HCT116 (cell line): ENCODE measurements around the gene ATRN. TPM values are rescaled to one million over a fixed set of nuclear protein-coding genes. Genes with fewer than 3 reads are reported as not detected.

ENCODE experiments used
- ATAC-seq: fragments of 200-7000 bp; cut with Tn5 transposase; 2 replicates; pipeline ENCODE4 v1.9.1; 2020; ENCODE audit warnings: mild to moderate bottlenecking, moderate library complexity
- BruUV-seq: library from RNA; stranded (reverse); fragments of 400-500 nt; replicated peaks from 2 replicates; lab custom pipeline; 2021; lab: Mats Ljungman, UMichigan
- CTCF ChIA-PET: fragments of 300-600 bp; sonication (Branson Sonifier 250); formaldehyde crosslinking; loops from one replicate; lab custom pipeline; 2021; ENCODE audit warnings: antibody characterized with exemption; lab: Charles Lee
- POLR2A ChIA-PET: fragments of 300-600, 350-600 bp; sonication (Branson Sonifier 250); formaldehyde crosslinking; loops from one replicate; lab custom pipeline; 2021; ENCODE audit warnings: antibody characterized with exemption; lab: Charles Lee
- RAD21 ChIA-PET, 2 experiments: fragments of 300-600 bp; sonication (Branson Sonifier 250); formaldehyde crosslinking; loops; one replicate each; lab custom pipeline; 2023; ENCODE audit warnings: low total read pairs in 2 of 2; ENCODE audit not compliant: uncharacterized antibody in 2 of 2, unreplicated experiment in 2 of 2, low non-redundant PET in 1 of 2; lab: Charles Lee
- DNase-seq: peaks from one replicate; pipeline ENCODE4 v3.0.0-alpha.2; 2010; ENCODE audit warnings: low read depth, low spot score
- H2AFZ ChIP-seq: fragments of 200-600 bp; shearing (Covaris generic), sonication (generic); 2 replicates; pipeline ENCODE4 v1.6.1; 2017; ENCODE audit warnings: low read depth, mixed run types, mixed read lengths, antibody characterized with exemption, low read length; ENCODE audit not compliant: poor library complexity, severe bottlenecking
- H3K27ac ChIP-seq: 2 replicates; pipeline ENCODE4 v1.5.1; 2012; ENCODE audit warnings: low read depth, low read length
- H3K27me3 ChIP-seq: fragments of 200-600 bp; sonication (generic); 2 replicates; pipeline ENCODE4 v1.6.1; 2016; ENCODE audit warnings: mixed run types, low read length, mixed read lengths; ENCODE audit not compliant: insufficient read depth
- H3K36me3 ChIP-seq, 2 experiments: fragments of 200-500 bp in 1 of 2; fragments of 200-600 bp in 1 of 2; sonication (Bioruptor generic) in 1 of 2; sonication (generic) in 1 of 2; 2 replicates each; pipeline versions ENCODE4 v1.5.1 to v1.6.1; 2014 to 2016; ENCODE audit warnings: low read length in 2 of 2, inconsistent platforms in 1 of 2, mixed read lengths in 1 of 2, mixed run types in 1 of 2; ENCODE audit not compliant: insufficient read depth in 2 of 2, control insufficient read depth in 1 of 2
- H3K4me1 ChIP-seq, 2 experiments: fragments of 200-600 bp in 1 of 2; sonication (generic) in 1 of 2; 2 replicates each; pipeline versions ENCODE4 v1.5.1 to v1.6.1; 2012 to 2017; ENCODE audit warnings: low read length in 2 of 2, inconsistent platforms in 1 of 2, mild to moderate bottlenecking in 1 of 2, mixed read lengths in 1 of 2, mixed run types in 1 of 2, moderate library complexity in 1 of 2; ENCODE audit not compliant: insufficient read depth in 2 of 2, control insufficient read depth in 1 of 2
- H3K4me2 ChIP-seq: fragments of 200-600 bp; sonication (generic); 2 replicates; pipeline ENCODE4 v1.6.1; 2017; ENCODE audit warnings: mixed run types, low read length, mixed read lengths
- H3K4me3 ChIP-seq, 2 experiments: fragments of 200-600 bp in 1 of 2; sonication (generic) in 1 of 2; replicated peaks in 1 of 2; 2 replicates each; pipeline ENCODE4 v1.5.1; 2011 to 2016; ENCODE audit warnings: low read length in 2 of 2, control low read depth in 1 of 2, low read depth in 1 of 2, mild to moderate bottlenecking in 1 of 2, mixed read lengths in 1 of 2, mixed run types in 1 of 2
- H3K79me2 ChIP-seq: fragments of 200-600 bp; sonication (generic); 2 replicates; pipeline ENCODE4 v1.6.1; 2017; ENCODE audit warnings: mild to moderate bottlenecking, mixed run types, low read length, moderate library complexity, mixed read lengths; ENCODE audit not compliant: insufficient read depth
- H3K9ac ChIP-seq: fragments of 200-600 bp; sonication (generic); 2 replicates; pipeline ENCODE4 v1.6.1; 2016; ENCODE audit warnings: low read length, mixed read lengths
- H3K9me2 ChIP-seq: fragments of 200-600 bp; sonication (generic), shearing (Covaris generic); 2 replicates; pipeline ENCODE4 v1.6.1; 2017; ENCODE audit warnings: mixed run types, mild to moderate bottlenecking, moderate library complexity; ENCODE audit not compliant: insufficient read depth
- H3K9me3 ChIP-seq, 2 experiments: fragments of 200-500 bp in 1 of 2; fragments of 200-600 bp in 1 of 2; sonication (Bioruptor generic) in 1 of 2; sonication (generic) in 1 of 2; 2 replicates each; pipeline ENCODE4 v1.6.1; 2014 to 2017; ENCODE audit warnings: low read length in 2 of 2, mixed read lengths in 2 of 2, inconsistent platforms in 1 of 2, low read depth in 1 of 2, mild to moderate bottlenecking in 1 of 2, mixed run types in 1 of 2, moderate library complexity in 1 of 2; ENCODE audit not compliant: control insufficient read depth in 1 of 2, insufficient read depth in 1 of 2
- H4K20me1 ChIP-seq: fragments of 200-600 bp; sonication (generic), shearing (Covaris generic); 2 replicates; pipeline ENCODE4 v1.6.1; 2017; ENCODE audit warnings: mixed run types, mild to moderate bottlenecking, moderate library complexity; ENCODE audit not compliant: insufficient read depth
- ATF3 ChIP-seq: IDR thresholded peaks from 2 replicates; pipeline ENCODE4 v1.6.1; 2012
- CBX3 ChIP-seq: IDR thresholded peaks from 2 replicates; pipeline ENCODE4 v1.6.1; 2012; ENCODE audit warnings: low read depth
- CEBPB ChIP-seq: IDR thresholded peaks from 2 replicates; pipeline ENCODE4 v1.6.1; 2012; ENCODE audit warnings: low read depth
- EGR1 ChIP-seq: IDR thresholded peaks from 2 replicates; pipeline ENCODE4 v1.6.1; 2012; ENCODE audit warnings: low read depth
- FOSL1 ChIP-seq: IDR thresholded peaks from 2 replicates; pipeline ENCODE4 v1.6.1; 2012; ENCODE audit warnings: low read depth
- POLR2A ChIP-seq: IDR thresholded peaks from 2 replicates; pipeline ENCODE4 v1.7.0; 2011; ENCODE audit warnings: borderline replicate concordance; ENCODE audit not compliant: insufficient read depth, insufficient read length; ENCODE audit errors: extremely low read depth
- POLR2AphosphoS5 ChIP-seq: IDR thresholded peaks from 2 replicates; pipeline ENCODE4 v1.6.1; 2011; ENCODE audit warnings: mild to moderate bottlenecking, low read depth, low read length, moderate library complexity
- RAD21 ChIP-seq: IDR thresholded peaks from 2 replicates; pipeline ENCODE4 v1.6.1; 2012; ENCODE audit warnings: low read depth, mild to moderate bottlenecking
- REST ChIP-seq: IDR thresholded peaks from 2 replicates; pipeline ENCODE4 v1.6.1; 2012; ENCODE audit warnings: low read depth
- SIN3A ChIP-seq: IDR thresholded peaks from 2 replicates; pipeline ENCODE4 v1.6.1; 2012; ENCODE audit warnings: low read depth
- intact Hi-C: fragments of 100-400 bp; cut with micrococcal nuclease; formaldehyde crosslinking; loops from 2 replicates; pipeline ENCODE4 v1.10.0; 2022
- total RNA-seq: library from RNA; stranded (reverse); gene quantifications from one replicate; pipeline ENCODE4 v1.2.1, GENCODE V29; 2021; ENCODE audit not compliant: unreplicated experiment
- TF ChIP-seq, protein P1 (sequence below), 3 experiments: fragments of 200-600 bp in 1 of 3; sonication (generic) in 1 of 3; IDR thresholded peaks in 2 of 3; conservative IDR thresholded peaks in 1 of 3; 2 replicates each; pipeline ENCODE4 v1.5.1; 2012 to 2017; ENCODE audit warnings: low read depth in 2 of 3, low read length in 2 of 3, antibody characterized with exemption in 1 of 3, borderline replicate concordance in 1 of 3, control low read depth in 1 of 3, mild to moderate bottlenecking in 1 of 3, mixed read lengths in 1 of 3, mixed run types in 1 of 3, moderate library complexity in 1 of 3; ENCODE audit not compliant: insufficient read depth in 1 of 3

The ATRN gene
- total RNA-seq, 1 experiment from 2014 or later, result 24.4 TPM

- BruUV-seq, result no TSS peak
Measured at GRCh38 chr20:3577366-3577765, 106.5 kb downstream of the ATRN start.

More at GRCh38 chr20:3577366-3577765, 106.5 kb downstream of the ATRN start:
- Histone ChIP-seq H3K79me2 (no peaks in the 10 kb centered on the region), H3K4me2 (no peak overlapping the region), H3K36me3 (0 out of 4 replicates have a peak, but pooled peaks cover 2 to 6% of the 10 kb centered on the region in 2 experiments), H3K4me3 (no peak overlapping the region), H2AFZ (no peak overlapping the region), H3K27me3 (no peaks in the 10 kb centered on the region), H3K9me3 (no peaks in the 10 kb centered on the region), H3K9ac (no peak overlapping the region), H3K27ac (no peak overlapping the region), H4K20me1 (no peaks in the 10 kb centered on the region), H3K4me1 (no peaks in the 10 kb centered on the region), H3K9me2 (no peaks in the 10 kb centered on the region)
- POLR2A ChIA-PET, result no interaction called here
- TF ChIP-seq POLR2AphosphoS5 (no peak), ATF3 (no peak), CEBPB (no peak), FOSL1 (no peak), REST (no peak), SIN3A (no peak), RAD21 (no peak), POLR2A (no peak), CBX3 (no peak), EGR1 (no peak)
- TF ChIP-seq, protein P1, sequence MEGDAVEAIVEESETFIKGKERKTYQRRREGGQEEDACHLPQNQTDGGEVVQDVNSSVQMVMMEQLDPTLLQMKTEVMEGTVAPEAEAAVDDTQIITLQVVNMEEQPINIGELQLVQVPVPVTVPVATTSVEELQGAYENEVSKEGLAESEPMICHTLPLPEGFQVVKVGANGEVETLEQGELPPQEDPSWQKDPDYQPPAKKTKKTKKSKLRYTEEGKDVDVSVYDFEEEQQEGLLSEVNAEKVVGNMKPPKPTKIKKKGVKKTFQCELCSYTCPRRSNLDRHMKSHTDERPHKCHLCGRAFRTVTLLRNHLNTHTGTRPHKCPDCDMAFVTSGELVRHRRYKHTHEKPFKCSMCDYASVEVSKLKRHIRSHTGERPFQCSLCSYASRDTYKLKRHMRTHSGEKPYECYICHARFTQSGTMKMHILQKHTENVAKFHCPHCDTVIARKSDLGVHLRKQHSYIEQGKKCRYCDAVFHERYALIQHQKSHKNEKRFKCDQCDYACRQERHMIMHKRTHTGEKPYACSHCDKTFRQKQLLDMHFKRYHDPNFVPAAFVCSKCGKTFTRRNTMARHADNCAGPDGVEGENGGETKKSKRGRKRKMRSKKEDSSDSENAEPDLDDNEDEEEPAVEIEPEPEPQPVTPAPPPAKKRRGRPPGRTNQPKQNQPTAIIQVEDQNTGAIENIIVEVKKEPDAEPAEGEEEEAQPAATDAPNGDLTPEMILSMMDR (IDR thresholded peaks at IDR 0.05 in 2 of 3, conservative IDR thresholded peaks at IDR 0.05 in 1 of 3; ENCODE audit: borderline replicate concordance in 1 of 3, insufficient read depth in 1 of 3, low read depth in 2 of 3, low read length in 2 of 3), result no peak
- intact Hi-C loops, result no loop called here
- DNase-seq, result no peak
- ATAC-seq, result no peak
- RAD21 ChIA-PET, result no interaction called here
- CTCF ChIA-PET, result interaction anchor here (5.0 kb wide), 1 partner anchor 14 kb away, joined by 15 read pairs; no protein-coding TSS in a partner anchor
